NCI-H2196 treated with DMSO at 0.1 percent for 48 hours (cell line): Measurements from ENCODE around the gene NFATC2IP.
"Not testable (repeated sequence)": the region's sequence is repeated elsewhere in the genome, so short reads cannot be mapped to it uniquely, and the experiment has no call there.

Experiments
- DNase-seq: peaks from one replicate; lab custom pipeline; 2025; ENCODE audit not compliant: unreplicated experiment; lab: John Stamatoyannopoulos, UW

The NFATC2IP gene

GRCh38 chr16:28990375-28991040 lies 39.8 kb downstream of the NFATC2IP start:
- DNase-seq, result no peak

DNA sequence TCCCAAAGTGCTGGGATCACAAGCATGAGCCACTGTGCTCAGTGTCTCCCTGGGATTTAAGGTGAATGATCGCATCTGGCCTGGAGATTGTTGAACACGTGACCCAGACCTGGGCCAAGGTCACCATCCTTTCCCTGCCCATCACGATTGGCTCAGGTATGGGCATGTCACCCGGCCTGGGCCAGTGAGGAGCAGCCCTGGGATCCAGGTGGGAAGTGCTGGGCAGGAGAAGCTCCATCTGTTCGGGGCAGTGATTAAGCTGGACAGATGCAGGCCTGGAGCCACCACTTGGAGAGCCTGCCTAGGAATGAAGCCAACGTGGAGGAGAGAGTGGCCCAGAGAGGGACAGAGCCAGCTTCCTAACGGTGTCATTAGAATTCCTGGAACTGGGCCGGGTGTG lies 41.0 kb downstream of the NFATC2IP start:
- no peak for DNase-seq

GRCh38 chr16:28992496-28992895 lies 41.8 kb downstream of the NFATC2IP start:
- no peak for DNase-seq

DNA sequence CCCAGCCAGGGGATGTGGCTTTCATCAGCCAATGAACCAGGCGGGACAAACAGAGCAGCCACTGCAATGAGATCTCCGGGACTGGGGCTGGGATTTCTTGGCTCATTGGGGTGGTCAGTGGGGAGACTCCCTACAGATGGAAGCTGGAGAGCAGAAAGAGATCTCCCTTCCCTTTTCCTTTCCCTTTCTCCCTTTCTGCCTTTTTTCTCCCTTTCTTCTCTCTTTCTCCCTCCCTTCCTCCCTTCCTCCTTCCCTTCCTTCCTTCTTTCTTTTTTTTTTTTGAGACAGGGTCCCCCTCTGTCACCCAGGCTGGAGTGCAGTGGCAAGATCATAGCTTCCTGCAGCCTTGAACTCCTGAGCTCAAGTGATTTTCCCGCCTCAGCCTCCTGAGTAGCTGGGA lies 48.1 kb downstream of the NFATC2IP start:
- DNase-seq, result no peak

DNA sequence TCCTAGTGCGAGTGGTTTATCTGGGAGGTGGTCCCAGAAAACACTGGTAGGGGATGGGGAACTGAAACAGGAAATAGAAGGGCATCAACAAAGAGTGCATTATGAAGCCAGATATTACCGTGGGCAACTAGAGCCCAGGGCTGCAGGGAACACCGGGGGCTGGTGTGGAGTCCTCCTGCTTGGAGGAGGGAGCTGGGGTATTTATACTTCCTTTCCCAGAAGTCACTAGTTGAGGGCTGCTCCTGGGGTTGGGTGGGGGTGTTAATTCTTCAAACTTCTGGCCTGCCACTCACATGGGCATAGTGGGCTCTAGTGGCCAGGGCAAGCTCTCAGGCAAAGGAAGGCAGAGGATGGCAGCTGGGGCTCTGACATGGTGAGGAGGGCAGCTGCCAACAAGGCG lies 48.8 kb downstream of the NFATC2IP start:
- no peak for DNase-seq

DNA sequence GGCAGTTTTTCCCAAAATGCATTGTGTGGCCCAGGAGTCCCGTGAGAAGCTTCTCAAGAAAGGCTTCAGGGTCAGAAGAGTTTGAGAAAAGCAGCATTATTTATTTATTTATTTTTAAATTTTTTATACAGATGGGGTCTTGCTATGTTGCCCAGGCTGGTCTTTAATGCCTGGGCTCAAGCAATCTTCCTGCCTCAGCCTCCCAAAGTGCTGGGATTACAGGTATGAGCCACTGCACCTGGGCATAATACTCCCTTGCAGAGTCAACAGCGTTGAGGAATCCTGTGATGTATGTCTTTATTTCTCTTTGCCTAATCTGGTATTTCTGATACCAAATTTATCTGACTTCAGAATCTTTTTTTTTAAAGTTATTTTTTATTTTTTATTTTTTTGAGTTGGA lies 49.3 kb downstream of the NFATC2IP start:
- no peak for DNase-seq

- DNase-seq, result not testable (repeated sequence)
Measured at GRCh38 chr16:29004496-29005139, 53.9 kb downstream of the NFATC2IP start.

DNA sequence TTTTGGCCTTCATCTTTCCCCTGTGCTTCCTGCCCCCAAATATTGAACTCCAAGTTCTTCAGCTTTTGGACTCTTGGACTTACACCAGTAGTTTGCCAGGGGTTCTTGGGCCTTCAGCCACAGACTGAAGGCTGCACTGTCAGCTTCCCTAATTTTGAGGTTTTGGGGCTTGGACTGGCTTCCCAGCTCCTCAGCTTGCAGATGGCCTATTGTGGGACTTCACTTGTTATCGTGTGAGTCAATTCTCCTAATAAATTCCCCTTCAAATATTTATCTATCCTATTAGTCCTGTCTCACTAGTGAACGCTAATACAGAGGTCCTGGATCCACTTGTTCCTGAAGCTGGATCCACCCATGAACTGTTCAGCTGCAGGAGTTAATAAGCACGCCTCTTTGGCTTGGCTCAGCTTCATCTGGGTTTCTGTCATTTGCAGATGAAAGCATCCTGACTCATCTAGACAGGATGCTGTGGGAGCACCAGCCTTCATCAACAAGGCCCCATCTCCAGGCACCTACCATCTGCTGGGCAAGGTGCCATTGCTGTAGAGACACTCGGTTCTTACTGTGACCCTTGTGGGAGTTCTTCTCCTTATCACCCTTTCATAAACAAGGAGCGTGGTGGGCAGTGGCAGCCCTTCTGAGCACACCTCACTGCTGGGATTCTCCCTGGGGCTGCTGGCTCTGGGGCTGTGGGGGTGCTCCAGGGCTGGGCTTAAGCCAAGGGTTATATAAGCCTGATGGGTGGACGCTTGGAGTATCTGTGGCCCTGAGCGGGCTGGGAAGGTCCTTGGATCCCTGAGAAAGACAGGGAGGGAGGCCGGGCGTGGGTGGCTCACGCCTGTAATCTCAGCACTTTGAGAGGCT lies 57.2 kb downstream of the NFATC2IP start:
- DNase-seq, result no peak

DNA sequence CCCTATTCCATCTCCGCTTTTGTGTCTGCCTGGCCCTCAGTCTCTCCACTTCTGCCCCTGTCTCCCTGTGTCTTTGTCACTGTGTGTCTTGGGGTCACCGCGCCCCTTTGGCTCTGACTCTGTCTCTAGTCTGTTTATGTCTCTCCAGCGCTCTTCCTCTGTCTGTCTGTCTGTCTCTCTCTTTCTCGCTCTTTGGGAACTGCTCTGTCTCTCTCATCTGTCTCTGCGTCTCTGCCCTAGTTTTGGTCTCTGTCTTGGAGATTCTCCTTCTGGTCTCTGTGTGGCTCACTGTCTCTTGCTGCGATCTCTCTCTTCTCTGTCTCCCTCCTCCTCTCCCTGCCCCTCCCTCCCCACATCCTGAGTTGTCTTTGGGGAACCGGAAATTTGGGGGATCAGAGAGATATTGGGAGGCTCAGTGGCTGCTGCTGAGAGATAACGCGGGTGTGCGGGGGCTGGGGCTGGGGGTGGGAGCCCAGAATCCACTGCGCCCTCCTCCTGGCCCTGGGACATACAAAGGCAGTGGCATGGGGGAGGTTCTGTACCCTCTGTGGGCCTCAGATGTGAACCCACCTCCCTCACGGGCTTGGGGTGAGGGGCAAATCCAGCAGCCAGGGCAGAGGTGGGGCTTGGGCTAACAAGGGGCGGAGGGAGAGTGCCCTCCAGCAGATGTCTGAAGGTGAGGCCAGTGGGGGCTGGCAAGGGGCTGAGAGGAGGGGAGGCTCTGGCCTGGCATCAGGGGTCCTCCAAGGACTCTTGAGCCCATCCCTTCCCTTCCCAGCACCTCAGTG lies 58.5 kb downstream of the NFATC2IP start:
- no peak for DNase-seq

DNA sequence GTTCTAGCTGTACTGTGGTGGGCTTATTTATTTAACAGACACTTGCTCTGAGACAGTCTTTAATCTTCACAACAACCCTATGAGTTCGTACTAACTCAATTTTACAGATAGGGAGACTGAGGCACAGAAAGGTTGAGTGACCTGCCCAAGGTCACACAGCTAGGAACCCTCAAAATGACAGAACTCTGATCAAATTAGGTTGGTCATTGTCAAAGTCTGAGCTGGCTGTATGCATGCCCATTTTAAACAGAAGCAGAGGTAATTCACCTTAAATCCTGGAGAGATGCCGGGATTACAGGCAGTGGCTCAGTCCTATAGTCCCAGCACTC lies 59.1 kb downstream of the NFATC2IP start:
- no peak for DNase-seq

GRCh38 chr16:29011112-29011511 lies 60.4 kb downstream of the NFATC2IP start:
- DNase-seq, result no peak

DNA sequence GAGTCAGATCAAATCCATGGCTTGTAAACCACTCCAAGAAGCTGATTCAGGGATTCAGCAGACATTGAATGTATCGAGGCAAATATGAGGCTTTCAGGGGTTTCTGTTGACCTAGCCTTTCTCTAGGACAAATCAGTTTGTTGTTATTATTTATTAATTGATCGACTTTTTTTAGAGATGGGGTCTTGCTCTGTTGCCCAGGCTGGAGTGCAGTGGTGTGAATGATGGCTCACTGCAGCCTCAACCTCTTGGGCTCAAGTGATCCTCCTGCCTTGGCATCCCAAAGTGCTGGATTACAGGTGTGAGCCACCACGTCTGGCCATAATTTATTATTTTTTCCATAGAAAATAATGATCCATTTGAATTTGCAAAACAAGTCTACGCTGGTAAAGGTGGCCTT lies 61.1 kb downstream of the NFATC2IP start:
- no peak for DNase-seq

GRCh38 chr16:29012913-29013553 lies 62.3 kb downstream of the NFATC2IP start:
- no peak for DNase-seq

- DNase-seq, result no peak
Measured at GRCh38 chr16:29014561-29015069, 63.9 kb downstream of the NFATC2IP start.
